HG03108 (cell line): ENCODE data around the gene CDR2.
A peak's percentile ranks its signal among the peaks of the same experiment; 100 is the strongest.
"Not testable (repeated sequence)": the region's sequence is repeated elsewhere in the genome, so short reads cannot be mapped to it uniquely, and the experiment has no call there.

Experiments used
- ATAC-seq: cut with Tn5 transposase; IDR thresholded peaks from one replicate; pipeline ENCODE4 v1.9.1; 2021; ENCODE audit warnings: moderate library complexity; ENCODE audit not compliant: unreplicated experiment

The CDR2 gene

GRCh38 chr16:22311520-22311919 lies 62.9 kb downstream of the CDR2 start:
- no peak for ATAC-seq

GRCh38 chr16:22308824-22309520 lies 65.4 kb downstream of the CDR2 start:
- ATAC-seq, result no peak

- ATAC-seq, result no peak
Measured at GRCh38 chr16:22307838-22308237, 66.6 kb downstream of the CDR2 start.

GRCh38 chr16:22306788-22307187 lies 67.6 kb downstream of the CDR2 start:
- no peak for ATAC-seq

- no peak for ATAC-seq
Measured at GRCh38 chr16:22304411-22304810, 70.0 kb downstream of the CDR2 start.

- no peak for ATAC-seq
Measured at GRCh38 chr16:22302776-22303363, 71.5 kb downstream of the CDR2 start.

GRCh38 chr16:22301423-22301822 lies 73.0 kb downstream of the CDR2 start:
- not testable (repeated sequence) for ATAC-seq

- ATAC-seq, result no peak
Measured at GRCh38 chr16:22300427-22301071, 73.9 kb downstream of the CDR2 start.

GRCh38 chr16:22299036-22299435 lies 75.4 kb downstream of the CDR2 start:
- no peak for ATAC-seq

GRCh38 chr16:22297871-22298733 lies 76.3 kb downstream of the CDR2 start:
- peak; percentile 27 for ATAC-seq

GRCh38 chr16:22297114-22297870 lies 77.1 kb downstream of the CDR2 start, which contains the start of gene POLR3E:
POLR3E (plus strand) TSS chr16:22297409; CDS start chr16:22302969, 5,560 bp downstream.
- ATAC-seq, result peak; percentile 80

GRCh38 chr16:22296225-22297113 lies 78.0 kb downstream of the CDR2 start:
- ATAC-seq, result no peak
